ENCODE data around the gene B4GALNT1.

The B4GALNT1 gene

GRCh38 chr12:57585156-57585555 lies 47.8 kb downstream of the B4GALNT1 start:
- Histone ChIP-seq H3K4me3 (ENCODE audit: low read length in 2 of 2) (no peak overlapping the region), H3K9me3 (ENCODE audit: control insufficient read depth in 2 of 2, low read length in 2 of 2) (no peaks in the 10 kb centered on the region), H3K27me3 (ENCODE audit: control insufficient read depth in 2 of 2, insufficient read depth in 2 of 2, low read length in 2 of 2) (peaks cover 6 to 7% of the 10 kb centered on the region in 2 donors), H3K36me3 (ENCODE audit: control insufficient read depth in 2 of 2, insufficient read depth in 2 of 2, low read length in 2 of 2) (no peaks in the 10 kb centered on the region), H3K27ac (ENCODE audit: low read depth in 2 of 2, low read length in 2 of 2) (no peak overlapping the region), H3K4me1 (ENCODE audit: control insufficient read depth in 2 of 2, insufficient read depth in 2 of 2, low read length in 2 of 2) (no peaks in the 10 kb centered on the region), H3K9ac (ENCODE audit: low read depth in 1 of 2, low read length in 2 of 2) (no peak overlapping the region)

- no peak overlapping the region for H3K27ac ChIP-seq (ENCODE audit: low read depth in 2 of 2, low read length in 2 of 2)
- H3K9ac ChIP-seq (ENCODE audit: low read depth in 1 of 2, low read length in 2 of 2) = no peak overlapping the region
- peaks cover 6 to 7% of the 10 kb centered on the region in 2 donors for H3K27me3 ChIP-seq (ENCODE audit: control insufficient read depth in 2 of 2, insufficient read depth in 2 of 2, low read length in 2 of 2)
- H3K4me1 ChIP-seq (ENCODE audit: control insufficient read depth in 2 of 2, insufficient read depth in 2 of 2, low read length in 2 of 2) = no peaks in the 10 kb centered on the region
- no peak overlapping the region for H3K4me3 ChIP-seq (ENCODE audit: low read length in 2 of 2)
- no peaks in the 10 kb centered on the region for H3K36me3 ChIP-seq (ENCODE audit: control insufficient read depth in 2 of 2, insufficient read depth in 2 of 2, low read length in 2 of 2)
- no peaks in the 10 kb centered on the region for H3K9me3 ChIP-seq (ENCODE audit: control insufficient read depth in 2 of 2, low read length in 2 of 2)
Observed at GRCh38 chr12:57584690-57585089, 48.3 kb downstream of the B4GALNT1 start.

- H3K27ac ChIP-seq (ENCODE audit: low read depth in 2 of 2, low read length in 2 of 2) = no peak overlapping the region
Observed at GRCh38 chr12:57584050-57584449, 49.0 kb downstream of the B4GALNT1 start.

GRCh38 chr12:57583008-57583831 lies 49.8 kb downstream of the B4GALNT1 start:
- H3K9me3 ChIP-seq (ENCODE audit: control insufficient read depth in 2 of 2, low read length in 2 of 2) = no peaks in the 10 kb centered on the region
- H3K27ac ChIP-seq (ENCODE audit: low read depth in 2 of 2, low read length in 2 of 2) = no peak overlapping the region
- no peak overlapping the region for H3K4me3 ChIP-seq (ENCODE audit: low read length in 2 of 2)
- H3K36me3 ChIP-seq (ENCODE audit: control insufficient read depth in 2 of 2, insufficient read depth in 2 of 2, low read length in 2 of 2) = no peaks in the 10 kb centered on the region
- H3K9ac ChIP-seq (ENCODE audit: low read depth in 1 of 2, low read length in 2 of 2) = no peak overlapping the region
- H3K4me1 ChIP-seq (ENCODE audit: control insufficient read depth in 2 of 2, insufficient read depth in 2 of 2, low read length in 2 of 2) = no peaks in the 10 kb centered on the region
- H3K27me3 ChIP-seq (ENCODE audit: control insufficient read depth in 2 of 2, insufficient read depth in 2 of 2, low read length in 2 of 2) = peaks cover 6 to 7% of the 10 kb centered on the region in 2 donors

More at GRCh38 chr12:57584050-57584449, 49.0 kb downstream of the B4GALNT1 start:
- no peak overlapping the region for H3K9ac ChIP-seq (ENCODE audit: low read depth in 1 of 2, low read length in 2 of 2)
- H3K27me3 ChIP-seq (ENCODE audit: control insufficient read depth in 2 of 2, insufficient read depth in 2 of 2, low read length in 2 of 2) = peaks cover 6 to 7% of the 10 kb centered on the region in 2 donors
- H3K4me1 ChIP-seq (ENCODE audit: control insufficient read depth in 2 of 2, insufficient read depth in 2 of 2, low read length in 2 of 2) = no peaks in the 10 kb centered on the region
- no peak overlapping the region for H3K4me3 ChIP-seq (ENCODE audit: low read length in 2 of 2)
- H3K9me3 ChIP-seq (ENCODE audit: control insufficient read depth in 2 of 2, low read length in 2 of 2) = no peaks in the 10 kb centered on the region
- H3K36me3 ChIP-seq (ENCODE audit: control insufficient read depth in 2 of 2, insufficient read depth in 2 of 2, low read length in 2 of 2) = no peaks in the 10 kb centered on the region

- H3K9me3 ChIP-seq (ENCODE audit: control insufficient read depth in 2 of 2, low read length in 2 of 2) = no peaks in the 10 kb centered on the region
- no peaks in the 10 kb centered on the region for H3K4me1 ChIP-seq (ENCODE audit: control insufficient read depth in 2 of 2, insufficient read depth in 2 of 2, low read length in 2 of 2)
- H3K36me3 ChIP-seq (ENCODE audit: control insufficient read depth in 2 of 2, insufficient read depth in 2 of 2, low read length in 2 of 2) = no peaks in the 10 kb centered on the region
- H3K27me3 ChIP-seq (ENCODE audit: control insufficient read depth in 2 of 2, insufficient read depth in 2 of 2, low read length in 2 of 2) = peaks cover 0 to 6% of the 10 kb centered on the region in 2 donors
- no peak overlapping the region for H3K4me3 ChIP-seq (ENCODE audit: low read length in 2 of 2)
- H3K9ac ChIP-seq (ENCODE audit: low read depth in 1 of 2, low read length in 2 of 2) = no peak overlapping the region
- H3K27ac ChIP-seq (ENCODE audit: low read depth in 2 of 2, low read length in 2 of 2) = no peak overlapping the region
Observed at GRCh38 chr12:57582440-57582839, 50.6 kb downstream of the B4GALNT1 start.

- H3K36me3 ChIP-seq (ENCODE audit: control insufficient read depth in 2 of 2, insufficient read depth in 2 of 2, low read length in 2 of 2) = no peaks in the 10 kb centered on the region
- H3K9me3 ChIP-seq (ENCODE audit: control insufficient read depth in 2 of 2, low read length in 2 of 2) = no peaks in the 10 kb centered on the region
- H3K27me3 ChIP-seq (ENCODE audit: control insufficient read depth in 2 of 2, insufficient read depth in 2 of 2, low read length in 2 of 2) = peaks cover 0 to 6% of the 10 kb centered on the region in 2 donors
- no peak overlapping the region for H3K27ac ChIP-seq (ENCODE audit: low read depth in 2 of 2, low read length in 2 of 2)
- no peak overlapping the region for H3K9ac ChIP-seq (ENCODE audit: low read depth in 1 of 2, low read length in 2 of 2)
- no peak overlapping the region for H3K4me3 ChIP-seq (ENCODE audit: low read length in 2 of 2)
- no peaks in the 10 kb centered on the region for H3K4me1 ChIP-seq (ENCODE audit: control insufficient read depth in 2 of 2, insufficient read depth in 2 of 2, low read length in 2 of 2)
Observed at GRCh38 chr12:57581802-57582201, 51.2 kb downstream of the B4GALNT1 start.

- Histone ChIP-seq H3K36me3 (ENCODE audit: control insufficient read depth in 2 of 2, insufficient read depth in 2 of 2, low read length in 2 of 2) (no peaks in the 10 kb centered on the region), H3K9ac (ENCODE audit: low read depth in 1 of 2, low read length in 2 of 2) (no peak overlapping the region), H3K27ac (ENCODE audit: low read depth in 2 of 2, low read length in 2 of 2) (no peak overlapping the region), H3K4me3 (ENCODE audit: low read length in 2 of 2) (no peak overlapping the region), H3K27me3 (ENCODE audit: control insufficient read depth in 2 of 2, insufficient read depth in 2 of 2, low read length in 2 of 2) (peaks cover 0 to 6% of the 10 kb centered on the region in 2 donors), H3K4me1 (ENCODE audit: control insufficient read depth in 2 of 2, insufficient read depth in 2 of 2, low read length in 2 of 2) (no peaks in the 10 kb centered on the region), H3K9me3 (ENCODE audit: control insufficient read depth in 2 of 2, low read length in 2 of 2) (no peaks in the 10 kb centered on the region)
Observed at GRCh38 chr12:57580466-57580795, 52.6 kb downstream of the B4GALNT1 start.

GRCh38 chr12:57579677-57580465 lies 53.1 kb downstream of the B4GALNT1 start:
- Histone ChIP-seq H3K9ac (ENCODE audit: low read depth in 1 of 2, low read length in 2 of 2) (no peak overlapping the region), H3K27me3 (ENCODE audit: control insufficient read depth in 2 of 2, insufficient read depth in 2 of 2, low read length in 2 of 2) (peaks cover 0 to 6% of the 10 kb centered on the region in 2 donors), H3K27ac (ENCODE audit: low read depth in 2 of 2, low read length in 2 of 2) (no peak overlapping the region), H3K9me3 (ENCODE audit: control insufficient read depth in 2 of 2, low read length in 2 of 2) (no peaks in the 10 kb centered on the region), H3K36me3 (ENCODE audit: control insufficient read depth in 2 of 2, insufficient read depth in 2 of 2, low read length in 2 of 2) (no peaks in the 10 kb centered on the region), H3K4me3 (ENCODE audit: low read length in 2 of 2) (no peak overlapping the region), H3K4me1 (ENCODE audit: control insufficient read depth in 2 of 2, insufficient read depth in 2 of 2, low read length in 2 of 2) (no peaks in the 10 kb centered on the region)

GRCh38 chr12:57579011-57579410 lies 54.0 kb downstream of the B4GALNT1 start:
- H3K27me3 ChIP-seq (ENCODE audit: control insufficient read depth in 2 of 2, insufficient read depth in 2 of 2, low read length in 2 of 2) = peaks cover 0 to 6% of the 10 kb centered on the region in 2 donors
- H3K9me3 ChIP-seq (ENCODE audit: control insufficient read depth in 2 of 2, low read length in 2 of 2) = no peaks in the 10 kb centered on the region
- no peaks in the 10 kb centered on the region for H3K36me3 ChIP-seq (ENCODE audit: control insufficient read depth in 2 of 2, insufficient read depth in 2 of 2, low read length in 2 of 2)
- H3K4me1 ChIP-seq (ENCODE audit: control insufficient read depth in 2 of 2, insufficient read depth in 2 of 2, low read length in 2 of 2) = no peaks in the 10 kb centered on the region
- H3K4me3 ChIP-seq (ENCODE audit: low read length in 2 of 2) = no peak overlapping the region
- no peak overlapping the region for H3K27ac ChIP-seq (ENCODE audit: low read depth in 2 of 2, low read length in 2 of 2)
- H3K9ac ChIP-seq (ENCODE audit: low read depth in 1 of 2, low read length in 2 of 2) = no peak overlapping the region
